GM21825 (cell line): ENCODE measurements around the gene PTH1R.

Source experiments
- ATAC-seq: cut with Tn5 transposase; IDR thresholded peaks from one replicate; pipeline ENCODE4 v1.9.1; 2021; ENCODE audit warnings: mild to moderate bottlenecking, moderate library complexity; ENCODE audit not compliant: unreplicated experiment

Gene PTH1R

DNA sequence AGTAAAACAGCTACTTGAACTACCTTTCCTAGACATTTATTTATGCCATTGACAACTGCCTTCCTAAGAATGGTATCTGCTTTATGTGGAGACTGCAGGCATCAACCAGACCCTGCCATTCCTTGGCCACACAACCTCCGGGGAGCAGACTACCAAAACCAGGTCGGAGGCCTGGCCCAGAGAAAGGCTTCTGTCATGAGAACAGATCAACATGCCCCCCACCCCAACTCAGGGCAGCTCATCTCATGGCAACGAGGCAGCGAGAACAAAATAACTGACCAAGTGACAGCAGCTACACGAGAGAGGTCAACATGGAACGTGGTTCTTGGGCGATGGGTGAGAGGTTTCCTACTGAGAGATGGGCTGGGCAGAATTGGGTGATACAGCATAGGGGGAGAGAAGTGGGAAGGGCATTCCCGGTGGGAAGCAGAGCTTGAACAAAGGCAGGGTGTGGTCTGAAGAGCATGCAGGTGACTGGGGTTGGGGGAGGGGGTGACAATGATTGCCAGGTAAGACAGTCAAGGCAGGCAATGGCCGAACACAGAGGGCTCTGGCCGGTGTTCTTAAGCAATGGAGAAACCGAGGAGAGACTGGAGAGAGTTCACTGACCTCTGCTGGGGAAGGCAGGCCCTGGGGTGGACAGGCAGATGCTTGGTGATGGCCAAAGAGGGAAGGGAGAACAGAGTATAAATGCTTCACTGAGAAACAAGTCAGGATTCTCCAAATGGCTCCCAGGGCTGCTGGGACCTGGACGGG lies 65.1 kb downstream of the PTH1R start:
- ATAC-seq, result no peak

DNA sequence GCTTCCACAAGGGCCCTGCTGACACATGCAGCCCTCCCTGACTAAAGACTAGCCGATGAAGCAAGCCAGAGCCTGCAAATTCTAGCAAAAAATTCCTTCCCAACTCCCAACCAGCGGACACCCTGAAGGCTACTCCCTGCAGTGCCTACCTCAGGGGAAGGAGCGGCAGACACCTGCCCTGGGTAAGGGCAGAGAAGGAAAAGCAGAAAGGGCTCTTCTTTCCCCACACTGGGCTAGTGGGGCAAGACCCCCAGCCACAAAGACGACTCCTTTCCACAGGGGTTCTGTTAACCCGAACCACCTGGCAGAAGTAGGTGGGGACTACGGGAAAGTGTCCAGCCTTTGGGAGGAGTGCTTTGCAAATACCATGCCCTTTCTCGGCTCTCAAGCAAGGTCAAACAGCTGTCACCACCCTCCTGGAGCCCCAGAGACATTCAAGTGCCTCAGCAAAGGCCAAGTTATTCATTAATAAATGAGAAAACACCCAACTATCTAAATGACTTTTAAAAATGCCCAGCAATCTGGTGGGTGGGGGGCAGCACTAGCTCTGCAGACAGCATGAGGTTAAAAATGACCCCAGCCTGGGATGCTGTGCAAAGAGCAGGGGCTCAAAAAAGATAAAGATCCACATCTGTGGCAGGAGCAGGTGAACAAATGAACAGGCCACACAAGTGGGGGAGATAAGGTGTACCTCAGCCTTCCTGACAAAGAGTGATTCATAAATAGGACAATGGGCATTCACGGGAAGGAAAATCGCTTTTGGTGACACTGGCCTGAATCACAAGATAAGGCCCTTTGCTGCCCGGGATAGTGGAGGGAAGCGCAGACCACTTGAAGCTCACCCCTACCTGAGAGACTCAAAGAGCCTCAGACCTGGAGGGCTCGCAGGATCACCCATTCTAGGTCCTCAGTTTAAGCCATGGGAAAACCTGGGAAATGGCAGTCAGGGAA lies 66.0 kb downstream of the PTH1R start:
- ATAC-seq, result no peak

DNA sequence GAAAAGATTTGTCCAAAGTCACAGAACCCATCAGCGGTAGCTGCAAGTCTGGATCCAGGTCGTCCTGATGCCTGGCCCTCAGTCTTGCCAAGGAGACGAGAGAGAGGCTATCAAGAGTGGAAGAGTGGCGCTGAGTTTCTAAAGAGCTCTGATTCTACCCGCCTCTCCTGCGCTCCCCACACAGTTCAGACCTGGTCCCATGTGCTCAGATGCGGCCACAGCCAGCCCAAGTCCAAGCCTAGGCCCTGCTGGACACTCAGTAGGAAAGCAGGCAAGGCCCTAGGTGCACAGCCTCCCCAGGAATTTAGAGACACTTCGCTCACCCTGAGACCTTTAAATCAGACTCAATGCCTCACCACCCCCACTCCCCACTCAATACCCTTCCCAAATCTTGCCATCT lies 66.7 kb downstream of the PTH1R start:
- no peak for ATAC-seq

DNA sequence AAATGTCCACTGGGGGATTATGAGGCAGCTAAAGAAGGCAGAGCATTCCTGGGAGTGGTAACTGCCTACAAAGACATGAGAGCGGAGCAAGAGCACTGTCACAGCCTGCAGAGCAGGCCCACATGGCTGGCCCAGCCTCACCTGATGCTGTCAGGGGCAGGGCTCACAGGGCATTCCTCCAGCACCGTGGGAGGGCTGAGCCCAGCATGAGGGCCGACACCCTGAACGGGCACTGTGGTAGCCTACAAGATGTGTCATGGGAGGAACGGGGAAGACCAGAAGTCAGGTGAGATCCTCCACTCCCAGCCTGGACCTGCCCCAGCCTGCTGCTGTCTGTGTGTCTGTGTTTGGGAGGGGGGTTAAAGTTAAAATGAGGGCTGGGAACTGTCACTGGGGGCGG lies 68.9 kb downstream of the PTH1R start:
- ATAC-seq, result no peak

DNA sequence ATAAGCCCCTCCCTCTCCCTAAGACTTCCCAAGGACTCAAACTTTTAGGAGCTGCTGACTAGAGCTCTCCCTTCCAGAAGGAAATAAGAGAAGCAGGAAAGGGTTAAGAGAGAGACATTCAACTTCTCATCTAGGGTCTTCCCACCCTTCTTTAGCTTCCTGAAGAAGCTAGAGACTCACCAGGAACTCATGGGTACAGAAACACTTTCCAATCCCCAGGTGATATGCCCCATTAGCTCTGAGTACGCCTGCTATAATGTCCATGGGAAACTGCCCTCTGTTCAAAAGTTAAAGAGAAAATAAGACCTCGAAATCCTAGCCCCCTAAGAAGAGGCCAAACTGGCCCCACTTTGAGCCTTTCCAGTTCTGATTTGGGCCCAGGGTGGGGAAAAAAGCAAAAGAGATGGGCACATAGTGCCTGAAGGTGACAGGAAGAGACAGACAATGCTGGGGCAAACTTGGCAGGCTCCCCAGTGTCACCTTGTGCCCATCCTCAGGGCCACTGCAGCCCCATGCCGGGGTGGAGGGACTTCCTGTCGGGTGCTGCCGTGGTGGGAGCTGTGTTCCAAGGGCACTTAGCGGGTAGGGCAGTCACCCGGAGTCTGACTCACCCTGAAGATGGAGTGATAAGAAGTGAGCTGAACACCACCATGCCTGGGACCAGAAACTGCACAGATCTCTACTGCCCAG lies 69.5 kb downstream of the PTH1R start:
- ATAC-seq, result no peak

DNA sequence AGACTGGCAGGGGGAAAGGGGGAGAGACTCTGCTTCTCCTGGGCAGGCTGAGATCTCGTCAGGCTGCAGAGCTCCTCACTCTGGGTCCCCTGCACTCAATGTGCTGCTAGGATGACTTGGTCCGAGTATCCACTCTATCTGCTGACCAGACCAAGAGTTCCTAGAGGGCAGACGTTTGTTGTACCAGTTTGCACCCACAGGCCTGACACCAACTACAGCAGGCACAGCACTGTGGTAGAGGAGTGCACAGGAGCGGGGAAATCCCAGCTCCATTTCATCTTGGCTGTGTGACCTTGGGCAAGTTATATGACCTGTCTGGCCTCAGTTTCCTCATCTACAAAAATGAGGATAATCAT lies 70.0 kb downstream of the PTH1R start:
- ATAC-seq, result no peak

DNA sequence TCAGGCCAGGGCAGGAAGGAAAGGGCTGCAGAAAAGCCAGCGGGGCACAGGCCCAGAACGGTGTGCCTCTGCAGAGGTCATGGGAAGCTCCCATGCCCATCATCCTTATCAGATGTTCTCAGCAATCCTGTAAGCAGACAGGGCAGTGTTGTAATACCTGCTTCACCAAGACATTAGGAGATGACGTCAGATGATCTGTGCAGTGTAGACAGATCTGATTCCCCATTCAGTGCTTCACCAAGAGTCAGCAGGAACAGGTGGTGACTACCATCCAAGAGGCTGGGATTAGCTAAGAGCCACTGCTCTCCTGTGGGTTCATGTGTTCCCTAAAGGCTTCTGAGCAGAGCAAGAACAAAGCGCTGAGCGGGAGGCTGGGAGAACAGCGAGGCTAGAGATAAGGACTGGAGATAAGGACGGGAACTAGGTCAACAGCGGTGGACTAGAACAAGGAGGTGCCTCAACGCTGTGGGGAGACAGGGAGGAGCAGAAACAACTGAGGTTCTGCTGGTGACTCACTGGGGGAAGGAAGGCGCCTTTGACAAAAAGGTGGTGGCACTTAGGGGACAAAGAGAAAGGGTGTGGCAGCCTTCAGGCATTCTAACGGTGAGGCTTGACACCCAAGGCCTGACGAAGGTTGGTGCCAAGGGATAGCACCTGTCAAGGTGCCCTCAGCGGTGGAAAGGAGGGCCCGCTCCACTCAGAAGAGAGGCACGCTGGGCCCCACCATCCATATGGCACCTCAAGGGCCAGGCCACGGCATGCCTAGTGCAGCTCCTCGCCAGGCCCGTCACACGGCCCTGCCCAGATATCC lies 70.7 kb downstream of the PTH1R start:
- ATAC-seq, result no peak

DNA sequence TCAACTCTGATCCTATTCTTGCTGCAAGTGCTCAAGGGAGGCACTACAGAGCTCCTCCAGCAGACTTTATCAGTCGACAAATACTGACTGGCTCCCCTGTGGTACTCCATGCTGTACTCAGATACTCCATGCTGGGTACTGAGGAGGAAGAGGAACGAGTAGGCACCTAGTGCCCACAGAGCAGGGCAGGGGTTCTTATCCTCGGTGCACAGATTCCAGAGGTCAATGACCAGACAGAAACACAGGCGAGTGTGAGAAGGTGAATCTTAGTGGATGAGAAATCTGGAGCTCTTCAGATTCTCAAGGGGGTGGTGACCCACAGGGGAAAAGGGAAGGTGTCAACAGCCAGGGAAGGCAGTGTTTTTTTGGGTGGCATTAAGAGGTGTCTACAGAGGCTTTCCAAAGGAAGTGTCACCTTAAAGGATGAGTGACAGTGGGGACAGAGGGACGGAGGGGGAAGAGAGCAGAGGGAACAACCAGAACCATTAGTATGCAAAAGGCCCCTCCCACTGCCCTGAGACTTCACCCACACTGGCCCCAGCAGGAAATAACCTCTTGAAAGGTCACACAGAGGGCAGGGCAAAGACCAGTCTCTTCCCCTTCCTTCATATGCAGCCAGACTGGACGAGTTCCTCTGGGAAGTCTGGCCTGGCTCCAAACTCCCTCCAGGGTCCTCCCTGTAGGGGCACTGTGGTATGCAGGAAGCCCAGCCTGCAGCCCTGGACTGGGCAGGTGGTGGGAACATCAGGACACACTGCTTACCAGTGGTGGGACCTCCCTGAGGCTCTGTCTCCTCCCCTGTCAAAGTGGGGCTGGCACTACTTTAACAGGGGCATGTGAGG lies 71.5 kb downstream of the PTH1R start:
- ATAC-seq, result no peak

DNA sequence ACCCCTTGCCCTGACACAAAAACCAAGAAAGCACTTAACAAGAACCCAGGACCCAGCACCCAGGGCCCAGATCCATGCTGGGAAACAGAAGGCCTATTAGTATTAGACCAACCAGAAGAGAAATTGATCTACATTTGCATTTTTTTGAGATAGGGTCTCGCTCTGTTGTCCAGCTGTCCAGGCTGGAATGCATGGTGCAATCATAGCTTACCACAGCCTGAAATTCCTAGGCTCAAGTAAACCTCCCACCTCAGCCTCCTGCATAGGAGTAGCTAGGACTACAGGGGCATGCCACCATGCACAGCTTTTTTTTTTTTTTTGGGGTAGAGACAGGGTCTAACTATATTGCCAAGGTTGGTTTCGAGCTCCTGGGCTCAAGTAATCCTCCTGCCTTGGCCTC lies 72.7 kb downstream of the PTH1R start:
- ATAC-seq, result no peak

DNA sequence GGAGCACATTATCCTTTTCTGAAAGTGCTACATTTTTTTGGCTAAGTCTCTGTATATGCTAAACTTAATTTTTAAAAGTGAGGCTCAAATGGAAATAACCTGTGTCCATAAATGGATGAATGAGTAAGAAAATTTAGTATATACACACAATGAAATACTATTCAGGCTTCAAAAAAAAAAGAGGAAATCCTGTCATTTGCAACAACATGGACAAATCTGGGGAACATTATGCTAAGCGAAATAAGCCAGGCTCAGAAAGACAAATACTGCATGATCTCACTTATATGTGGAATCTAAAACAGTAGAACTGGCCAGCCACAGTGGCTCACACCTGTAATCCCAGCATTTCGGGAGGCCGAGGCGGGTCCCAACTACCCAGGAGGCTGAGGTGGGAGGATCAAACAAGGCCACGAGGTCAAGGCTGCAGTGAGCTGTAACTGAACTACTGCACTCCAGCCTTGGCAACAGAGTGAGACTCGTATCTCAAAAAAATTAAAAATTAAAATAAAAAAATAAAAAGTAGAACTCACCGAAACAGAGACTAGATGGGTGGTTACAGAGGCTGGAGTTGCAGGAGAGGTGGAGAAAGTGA lies 73.2 kb downstream of the PTH1R start:
- ATAC-seq, result no peak

DNA sequence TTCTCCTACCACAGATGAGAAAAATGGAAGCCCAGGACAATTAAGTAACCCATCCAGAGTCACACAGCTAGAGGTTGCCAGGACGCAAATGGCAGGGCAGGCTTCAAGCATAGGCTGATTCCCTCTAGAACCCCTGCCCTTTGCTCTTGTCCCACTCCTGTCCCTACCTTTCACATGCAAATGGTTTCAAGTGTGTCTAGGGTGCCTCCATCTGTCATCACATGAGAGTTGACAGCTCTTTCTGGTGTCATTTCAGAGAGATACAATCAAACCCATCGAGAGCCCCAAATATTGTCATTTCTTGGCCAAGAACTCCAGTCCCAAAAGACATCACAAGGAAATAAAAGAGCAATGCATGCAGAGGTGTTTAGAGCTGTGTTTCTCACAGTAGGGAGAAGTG lies 75.3 kb downstream of the PTH1R start:
- ATAC-seq, result no peak
